CD14-positive monocyte (primary cell): ENCODE measurements around the gene GJC1. TPM values are rescaled to one million over a fixed set of nuclear protein-coding genes. Genes with fewer than 3 reads are reported as not detected.

Experiments
- DNase-seq, 3 donors: peaks; one replicate each; pipeline ENCODE4 v3.0.0-alpha.2; 2011 to 2022
- H2AFZ ChIP-seq: 2 replicates; pipeline ENCODE4 v1.6.0; 2012; ENCODE audit warnings: mild to moderate bottlenecking, low read depth, low read length, inconsistent platforms; ENCODE audit not compliant: insufficient read depth, poor library complexity, severe bottlenecking
- H3K27ac ChIP-seq, 2 donors: 1 replicate in 1 of 2; 2 replicates in 1 of 2; pipeline ENCODE4 v1.5.1; 2012 to 2013; ENCODE audit warnings: low read length in 2 of 2, control low read depth in 1 of 2, inconsistent platforms in 1 of 2, low read depth in 1 of 2, mild to moderate bottlenecking in 1 of 2
- H3K27me3 ChIP-seq, 2 donors: one replicate each; pipeline versions ENCODE4 v1.6.0 to v1.6.1; 2011 to 2013; ENCODE audit warnings: low read length in 2 of 2; ENCODE audit not compliant: control insufficient read depth in 2 of 2, insufficient read depth in 2 of 2
- H3K36me3 ChIP-seq, 2 donors: replicated peaks in 1 of 2; 1 replicate in 1 of 2; 2 replicates in 1 of 2; pipeline versions ENCODE4 v1.5.1 to v1.6.1; 2012 to 2013; ENCODE audit warnings: low read length in 2 of 2, control low read depth in 1 of 2, inconsistent platforms in 1 of 2, mild to moderate bottlenecking in 1 of 2; ENCODE audit not compliant: insufficient read depth in 2 of 2, control insufficient read depth in 1 of 2
- H3K4me1 ChIP-seq, 2 donors: 1 replicate in 1 of 2; 2 replicates in 1 of 2; pipeline versions ENCODE4 v1.5.1 to v1.6.1; 2012 to 2013; ENCODE audit warnings: low read length in 2 of 2, control low read depth in 1 of 2, inconsistent platforms in 1 of 2, mild to moderate bottlenecking in 1 of 2, moderate library complexity in 1 of 2; ENCODE audit not compliant: insufficient read depth in 2 of 2, control insufficient read depth in 1 of 2
- H3K4me2 ChIP-seq: replicated peaks from 2 replicates; pipeline ENCODE3; 2012; ENCODE audit warnings: low read length, moderate library complexity, mild to moderate bottlenecking; ENCODE audit not compliant: poor library complexity, severe bottlenecking; ENCODE audit errors: extremely low read depth
- H3K4me3 ChIP-seq, 3 experiments: fragments of 200-600 bp in 1 of 3; sonication (generic) in 1 of 3; replicated peaks in 1 of 3; 1 replicate in 2 of 3; 2 replicates in 1 of 3; pipeline ENCODE4 v1.5.1; 2011 to 2013; ENCODE audit warnings: low read length in 3 of 3, mild to moderate bottlenecking in 3 of 3, control low read depth in 2 of 3, low read depth in 2 of 3, inconsistent platforms in 1 of 3, moderate library complexity in 1 of 3
- H3K79me2 ChIP-seq: 2 replicates; pipeline ENCODE4 v1.6.0; 2012; ENCODE audit warnings: mild to moderate bottlenecking, control low read depth, inconsistent platforms, low read length, moderate library complexity; ENCODE audit not compliant: insufficient read depth
- H3K9ac ChIP-seq: 2 replicates; pipeline ENCODE4 v1.6.0; 2017; ENCODE audit warnings: low read length, mild to moderate bottlenecking; ENCODE audit not compliant: insufficient read depth, poor library complexity, severe bottlenecking
- H3K9me3 ChIP-seq, 2 donors: replicated peaks in 1 of 2; 1 replicate in 1 of 2; 2 replicates in 1 of 2; pipeline versions ENCODE4 v1.5.1 to v1.6.1; 2012 to 2013; ENCODE audit warnings: low read length in 2 of 2, control low read depth in 1 of 2; ENCODE audit not compliant: control insufficient read depth in 1 of 2, insufficient read depth in 1 of 2
- H4K20me1 ChIP-seq: 2 replicates; pipeline ENCODE4 v1.6.0; 2012; ENCODE audit warnings: mild to moderate bottlenecking, low read length, control low read depth, moderate library complexity; ENCODE audit not compliant: insufficient read depth
- H3K27ac Mint-ChIP-seq, 7 donors: one replicate each; pipeline ENCODE4 v1.8.0; 2020; ENCODE audit warnings: mild to moderate bottlenecking in 7 of 7, mixed read lengths in 7 of 7, moderate library complexity in 6 of 7, inconsistent platforms in 2 of 7
- H3K27me3 Mint-ChIP-seq, 3 donors: one replicate each; pipeline ENCODE4 v1.8.0; 2021 to 2022; ENCODE audit warnings: low read depth in 3 of 3, mild to moderate bottlenecking in 3 of 3, mixed read lengths in 3 of 3, moderate library complexity in 3 of 3, inconsistent platforms in 1 of 3
- H3K36me3 Mint-ChIP-seq, 2 donors: one replicate each; pipeline ENCODE4 v1.8.0; 2020; ENCODE audit warnings: mixed read lengths in 2 of 2, inconsistent platforms in 1 of 2, mild to moderate bottlenecking in 1 of 2
- H3K4me1 Mint-ChIP-seq: one replicate; pipeline ENCODE4 v1.8.0; 2020; ENCODE audit warnings: mild to moderate bottlenecking, mixed read lengths
- H3K4me3 Mint-ChIP-seq, 2 donors: one replicate each; pipeline ENCODE4 v1.8.0; 2020; ENCODE audit warnings: mild to moderate bottlenecking in 2 of 2, mixed read lengths in 2 of 2, moderate library complexity in 1 of 2
- H3K9me3 Mint-ChIP-seq, 7 donors: one replicate each; pipeline ENCODE4 v1.8.0; 2020 to 2022; ENCODE audit warnings: mixed read lengths in 7 of 7, mild to moderate bottlenecking in 6 of 7, moderate library complexity in 6 of 7, inconsistent platforms in 2 of 7
- CTCF ChIP-seq: fragments of 200-600 bp; IDR thresholded peaks from one replicate; pipeline ENCODE4 v1.8.0; 2022; ENCODE audit warnings: antibody characterized with exemption, mild to moderate bottlenecking
- WGBS: methylation state at CpG from one replicate; pipeline ENCODE4 v1.1.5; 2013; ENCODE audit warnings: missing lambda C conversion rate; ENCODE audit not compliant: insufficient coverage; 5-methylcytosine and 5-hydroxymethylcytosine counted together
- intact Hi-C, 2 donors: fragments of 100-400 bp; cut with micrococcal nuclease; formaldehyde crosslinking; loops; one replicate each; pipeline versions ENCODE4 v1.15.0 to v1.15.1; 2023
- polyA plus RNA-seq, 3 donors: library from polyadenylated mRNA; depleted of rRNA in 1 of 3; unstranded in 2 of 3; stranded (reverse) in 1 of 3; fragments of 300-500 nt in 2 of 3; fragments of >200 nt in 1 of 3; fragmentation: Illumina TruSeq in 2 of 3; gene quantifications; 1 replicate in 2 of 3; 2 replicates in 1 of 3; pipeline ENCODE4 v1.2.3, GENCODE V29; 2012 to 2021

GJC1 gene
- polyA plus RNA-seq, 3 donors, result not detected

DNA sequence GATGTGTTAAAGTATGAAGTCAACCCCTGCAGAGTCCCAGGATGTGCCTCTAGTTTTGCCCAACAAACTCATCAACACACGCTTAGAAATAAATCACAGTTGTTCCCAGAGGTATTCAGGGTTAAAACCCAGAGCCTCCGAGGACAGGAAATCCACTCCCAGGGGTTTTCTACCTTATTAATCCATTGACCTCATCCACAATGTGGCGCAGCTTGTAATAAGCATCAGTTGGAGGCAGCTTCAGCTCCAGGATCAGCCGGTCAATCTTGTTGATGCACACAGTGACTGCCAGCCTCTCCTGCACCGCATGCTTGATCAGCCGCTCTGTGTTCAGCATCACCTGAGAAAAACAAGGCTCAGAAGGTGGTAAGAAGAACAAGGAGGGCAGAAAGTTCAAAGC, 45.7 kb upstream of the GJC1 start:
- Histone ChIP-seq H3K79me2 (no peaks in the 10 kb centered on the region), H3K9me3 (no peaks in the 10 kb centered on the region), H3K4me2 (no peak overlapping the region), H3K9ac (no peak overlapping the region), H3K4me3 (no peak overlapping the region), H3K4me1 (no peaks in the 10 kb centered on the region), H3K27ac (no peak overlapping the region), H3K27me3 (no peaks in the 10 kb centered on the region), H4K20me1 (peaks cover 17% of the 10 kb centered on the region), H3K36me3 (peaks cover 85 to 97% of the 10 kb centered on the region in 2 donors), H2AFZ (no peak overlapping the region)
- intact Hi-C loops, result no loop called here
- DNase-seq, result no peak
- H3K27me3 Mint-ChIP-seq, result no peaks in the 10 kb centered on the region
- no peak overlapping the region for H3K27ac Mint-ChIP-seq
- 96% methylated on average over 4 of the region's 6 CpGs for WGBS
- H3K36me3 Mint-ChIP-seq, result peaks cover 75 to 96% of the 10 kb centered on the region in 2 donors
- no peaks in the 10 kb centered on the region for H3K4me1 Mint-ChIP-seq
- no peak overlapping the region for H3K4me3 Mint-ChIP-seq
- TF ChIP-seq CTCF, result no peak
- H3K9me3 Mint-ChIP-seq, result no peaks in the 10 kb centered on the region

GRCh38 chr17:44872131-44872768, 42.2 kb upstream of the GJC1 start:
- Mint-ChIP-seq H3K9me3 (no peaks in the 10 kb centered on the region), H3K36me3 (peaks cover 78 to 97% of the 10 kb centered on the region in 2 donors), H3K27ac (peak overlapping the region in 1 of 7 donors; percentile 4), H3K4me1 (no peaks in the 10 kb centered on the region), H3K4me3 (no peak overlapping the region), H3K27me3 (no peaks in the 10 kb centered on the region)
- intact Hi-C loops, result no loop called here
- 91% methylated on average over 8 of the region's 9 CpGs for WGBS
- no peak for DNase-seq
- Histone ChIP-seq H3K4me1 (no peaks in the 10 kb centered on the region), H3K27ac (no peak overlapping the region), H3K4me3 (no peak overlapping the region), H3K79me2 (no peaks in the 10 kb centered on the region), H3K36me3 (peaks cover 87 to 97% of the 10 kb centered on the region in 2 donors), H4K20me1 (peaks cover under 1% of the 10 kb centered on the region), H3K27me3 (no peaks in the 10 kb centered on the region), H2AFZ (no peak overlapping the region), H3K9ac (no peak overlapping the region), H3K4me2 (no peak overlapping the region), H3K9me3 (no peaks in the 10 kb centered on the region)
- no peak for TF ChIP-seq CTCF
